H7 (cell line): ENCODE results near the gene CTNNA3. TPM values are rescaled to one million over a fixed set of nuclear protein-coding genes. Genes with fewer than 3 reads are reported as not detected.

Experiments
- DNase-seq: peaks from one replicate; pipeline ENCODE4 v3.0.0; 2012
- H3K27me3 ChIP-seq: 2 replicates; pipeline ENCODE4 v1.6.0; 2011; ENCODE audit warnings: mild to moderate bottlenecking, low read length; ENCODE audit not compliant: control insufficient read depth, insufficient read depth
- H3K36me3 ChIP-seq: replicated peaks from 2 replicates; pipeline ENCODE4 v1.5.1; 2011; ENCODE audit warnings: low read length; ENCODE audit not compliant: control insufficient read depth, insufficient read depth
- H3K4me3 ChIP-seq: 2 replicates; pipeline ENCODE4 v1.5.1; 2011; ENCODE audit warnings: low read depth, mild to moderate bottlenecking, control low read depth, low read length, moderate library complexity; ENCODE audit not compliant: insufficient read depth
- total RNA-seq: library from RNA; depleted of rRNA; stranded (reverse); fragments of >200 nt; shearing (Covaris generic); gene quantifications from 2 replicates; pipeline ENCODE4 v1.2.3, GENCODE V29; 2014

The CTNNA3 gene
- total RNA-seq, 1 experiment from 2014 or later, result 10.6 TPM

- H3K36me3 ChIP-seq, result no peaks in the 10 kb centered on the region
- no peaks in the 10 kb centered on the region for H3K27me3 ChIP-seq
- H3K4me3 ChIP-seq, result no peak overlapping the region
- no peak for DNase-seq
Measured at GRCh38 chr10:67327626-67328535, 368.1 kb downstream of the CTNNA3 start.

GRCh38 chr10:67319976-67320375, 376.0 kb downstream of the CTNNA3 start:
- H3K36me3 ChIP-seq, result no peaks in the 10 kb centered on the region
- no peak for DNase-seq
- no peaks in the 10 kb centered on the region for H3K27me3 ChIP-seq
- no peak overlapping the region for H3K4me3 ChIP-seq

GRCh38 chr10:67308912-67309311, 387.1 kb downstream of the CTNNA3 start:
- Histone ChIP-seq H3K27me3 (no peaks in the 10 kb centered on the region), H3K4me3 (no peak overlapping the region), H3K36me3 (no peaks in the 10 kb centered on the region)
- no peak for DNase-seq

- peak; percentile 68 for DNase-seq
- H3K27me3 ChIP-seq, result no peaks in the 10 kb centered on the region
- no peaks in the 10 kb centered on the region for H3K36me3 ChIP-seq
- H3K4me3 ChIP-seq, result no peak overlapping the region
Measured at GRCh38 chr10:67306588-67307205, 389.3 kb downstream of the CTNNA3 start.

- H3K36me3 ChIP-seq, result no peaks in the 10 kb centered on the region
- H3K4me3 ChIP-seq, result no peak overlapping the region
- H3K27me3 ChIP-seq, result no peaks in the 10 kb centered on the region
- no peak for DNase-seq
Measured at GRCh38 chr10:67302701-67303100, 393.3 kb downstream of the CTNNA3 start.

GRCh38 chr10:67299761-67300160, 396.2 kb downstream of the CTNNA3 start:
- no peak overlapping the region for H3K4me3 ChIP-seq
- DNase-seq, result no peak
- H3K27me3 ChIP-seq, result no peaks in the 10 kb centered on the region
- H3K36me3 ChIP-seq, result no peaks in the 10 kb centered on the region

GRCh38 chr10:67297637-67298181, 398.3 kb downstream of the CTNNA3 start:
- H3K36me3 ChIP-seq, result no peaks in the 10 kb centered on the region
- no peak overlapping the region for H3K4me3 ChIP-seq
- no peak for DNase-seq
- no peaks in the 10 kb centered on the region for H3K27me3 ChIP-seq

- H3K27me3 ChIP-seq, result no peaks in the 10 kb centered on the region
- H3K4me3 ChIP-seq, result no peak overlapping the region
- no peak for DNase-seq
- no peaks in the 10 kb centered on the region for H3K36me3 ChIP-seq
Measured at GRCh38 chr10:67296926-67297325, 399.1 kb downstream of the CTNNA3 start.

- Histone ChIP-seq H3K4me3 (no peak overlapping the region), H3K27me3 (no peaks in the 10 kb centered on the region), H3K36me3 (no peaks in the 10 kb centered on the region)
- no peak for DNase-seq
Measured at GRCh38 chr10:67288688-67289410, 407.1 kb downstream of the CTNNA3 start.

- no peaks in the 10 kb centered on the region for H3K36me3 ChIP-seq
- no peaks in the 10 kb centered on the region for H3K27me3 ChIP-seq
- no peak overlapping the region for H3K4me3 ChIP-seq
- DNase-seq, result no peak
Measured at GRCh38 chr10:67284589-67284988, 411.4 kb downstream of the CTNNA3 start.

GRCh38 chr10:67282871-67283270, 413.1 kb downstream of the CTNNA3 start:
- no peak overlapping the region for H3K4me3 ChIP-seq

GRCh38 chr10:67280405-67280804, 415.6 kb downstream of the CTNNA3 start:
- DNase-seq, result no peak
- no peak overlapping the region for H3K4me3 ChIP-seq
- no peaks in the 10 kb centered on the region for H3K27me3 ChIP-seq
- no peaks in the 10 kb centered on the region for H3K36me3 ChIP-seq

More at GRCh38 chr10:67282871-67283270, 413.1 kb downstream of the CTNNA3 start:
- no peaks in the 10 kb centered on the region for H3K27me3 ChIP-seq
- no peak for DNase-seq
- H3K36me3 ChIP-seq, result no peaks in the 10 kb centered on the region

GRCh38 chr10:67277402-67277801, 418.6 kb downstream of the CTNNA3 start:
- no peaks in the 10 kb centered on the region for H3K36me3 ChIP-seq
- no peak for DNase-seq
- no peaks in the 10 kb centered on the region for H3K27me3 ChIP-seq
- no peak overlapping the region for H3K4me3 ChIP-seq

- no peak for DNase-seq
- no peaks in the 10 kb centered on the region for H3K27me3 ChIP-seq
- no peak overlapping the region for H3K4me3 ChIP-seq
- no peaks in the 10 kb centered on the region for H3K36me3 ChIP-seq
Measured at GRCh38 chr10:67269828-67270227, 426.2 kb downstream of the CTNNA3 start.
